ENCODE data around the gene CBX4.
A peak's percentile ranks its signal among the peaks of the same experiment; 100 is the strongest.
"Not testable (repeated sequence)": the region's sequence is repeated elsewhere in the genome, so short reads cannot be mapped to it uniquely, and the experiment has no call there.

CBX4 gene

GRCh38 chr17:79859676-79860615 is 20.7 kb upstream of the CBX4 start:
- no peak for DNase-seq

GRCh38 chr17:79857095-79857494 is 17.9 kb upstream of the CBX4 start:
- no peak for DNase-seq

- no peak for DNase-seq
Observed at GRCh38 chr17:79855331-79856124, 16.3 kb upstream of the CBX4 start.

- DNase-seq: no peak
Observed at GRCh38 chr17:79854080-79855060, 15.1 kb upstream of the CBX4 start.

GRCh38 chr17:79853168-79853567 is 13.9 kb upstream of the CBX4 start:
- DNase-seq: not testable (repeated sequence)

GRCh38 chr17:79852748-79853147 is 13.5 kb upstream of the CBX4 start:
- DNase-seq: no peak

GRCh38 chr17:79851461-79851817 is 12.2 kb upstream of the CBX4 start:
- no peak for DNase-seq

GRCh38 chr17:79850571-79851460 is 11.6 kb upstream of the CBX4 start:
- no peak for DNase-seq

- DNase-seq: no peak
Observed at GRCh38 chr17:79849953-79850352, 10.7 kb upstream of the CBX4 start.

GRCh38 chr17:79848370-79848766 is 9.1 kb upstream of the CBX4 start:
- DNase-seq: no peak

- DNase-seq: no peak
Observed at GRCh38 chr17:79847698-79848369, 8.6 kb upstream of the CBX4 start.

- no peak for DNase-seq
Observed at GRCh38 chr17:79845601-79845949, 6.3 kb upstream of the CBX4 start.

- DNase-seq: peak; percentile 61
Observed at GRCh38 chr17:79844869-79845600, 5.8 kb upstream of the CBX4 start.

GRCh38 chr17:79843816-79844800 is 4.9 kb upstream of the CBX4 start:
- DNase-seq: peak; percentile 87

- no peak for DNase-seq
Observed at GRCh38 chr17:79843474-79843815, 4.2 kb upstream of the CBX4 start.

GRCh38 chr17:79842656-79843473 is 3.6 kb upstream of the CBX4 start:
- no peak for DNase-seq

- DNase-seq: no peak
Observed at GRCh38 chr17:79842136-79842655, 3.0 kb upstream of the CBX4 start.
